Astrocyte (in vitro differentiated cells and primary cell): ENCODE data around the gene BRSK1.
"Not testable (repeated sequence)": the region's sequence is repeated elsewhere in the genome, so short reads cannot be mapped to it uniquely, and the experiment has no call there.

ENCODE experiments used
- EZH2 ChIP-seq: IDR thresholded peaks from 2 replicates; pipeline ENCODE4 v1.6.1; 2012; ENCODE audit warnings: mild to moderate bottlenecking, low read length, inconsistent platforms; ENCODE audit not compliant: insufficient read depth
- TF ChIP-seq, protein P1 (sequence below): IDR thresholded peaks from 2 replicates; pipeline ENCODE4 v1.5.1; 2011; ENCODE audit warnings: low read depth, mild to moderate bottlenecking, inconsistent platforms, low read length, moderate library complexity; ENCODE audit not compliant: insufficient read depth

DNA sequence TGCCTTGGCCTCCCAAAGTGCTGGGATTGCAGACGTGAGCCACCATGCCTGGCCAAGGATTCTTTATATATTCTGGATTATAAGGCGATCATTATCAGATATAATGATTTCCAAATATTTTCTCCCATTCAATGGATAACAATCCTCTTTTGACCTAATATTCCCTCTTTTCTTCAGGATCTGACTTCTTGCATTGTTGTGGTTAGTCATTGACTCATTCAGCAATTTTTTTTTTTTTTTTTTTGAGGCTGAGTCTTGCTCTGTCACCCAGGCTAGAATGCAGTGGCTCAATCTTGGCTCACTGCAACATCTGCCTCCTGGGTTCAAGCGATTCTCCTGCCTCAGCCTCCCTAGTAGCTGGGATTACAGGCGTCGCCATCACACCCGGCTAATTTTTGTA, 46.0 kb downstream of the BRSK1 start:
- not testable (repeated sequence) for TF ChIP-seq EZH2
- TF ChIP-seq, protein P1, sequence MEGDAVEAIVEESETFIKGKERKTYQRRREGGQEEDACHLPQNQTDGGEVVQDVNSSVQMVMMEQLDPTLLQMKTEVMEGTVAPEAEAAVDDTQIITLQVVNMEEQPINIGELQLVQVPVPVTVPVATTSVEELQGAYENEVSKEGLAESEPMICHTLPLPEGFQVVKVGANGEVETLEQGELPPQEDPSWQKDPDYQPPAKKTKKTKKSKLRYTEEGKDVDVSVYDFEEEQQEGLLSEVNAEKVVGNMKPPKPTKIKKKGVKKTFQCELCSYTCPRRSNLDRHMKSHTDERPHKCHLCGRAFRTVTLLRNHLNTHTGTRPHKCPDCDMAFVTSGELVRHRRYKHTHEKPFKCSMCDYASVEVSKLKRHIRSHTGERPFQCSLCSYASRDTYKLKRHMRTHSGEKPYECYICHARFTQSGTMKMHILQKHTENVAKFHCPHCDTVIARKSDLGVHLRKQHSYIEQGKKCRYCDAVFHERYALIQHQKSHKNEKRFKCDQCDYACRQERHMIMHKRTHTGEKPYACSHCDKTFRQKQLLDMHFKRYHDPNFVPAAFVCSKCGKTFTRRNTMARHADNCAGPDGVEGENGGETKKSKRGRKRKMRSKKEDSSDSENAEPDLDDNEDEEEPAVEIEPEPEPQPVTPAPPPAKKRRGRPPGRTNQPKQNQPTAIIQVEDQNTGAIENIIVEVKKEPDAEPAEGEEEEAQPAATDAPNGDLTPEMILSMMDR, result not testable (repeated sequence)
